ENCODE data around the gene HIRA.
"Not testable (repeated sequence)": the region's sequence is repeated elsewhere in the genome, so short reads cannot be mapped to it uniquely, and the experiment has no call there.

HIRA gene

DNA sequence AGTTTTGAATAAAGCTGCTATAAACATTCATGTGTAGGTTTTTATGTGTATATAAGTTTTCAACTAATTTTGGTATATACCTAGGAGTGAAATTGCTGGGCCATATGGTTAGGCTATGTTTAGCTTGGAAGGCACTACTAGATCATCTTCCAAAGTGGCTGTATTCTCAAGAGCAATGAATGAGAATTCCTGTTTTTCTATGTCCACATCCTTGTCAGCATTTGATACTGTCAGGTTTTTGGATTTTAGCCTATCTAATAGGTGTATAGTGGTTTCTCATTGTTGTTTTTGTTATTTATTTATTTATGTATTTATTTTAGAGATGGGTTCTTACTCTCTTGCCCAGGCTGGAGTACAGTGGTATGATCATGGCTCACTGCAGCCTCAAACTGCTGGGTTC, 113.7 kb downstream of the HIRA start:
- no peak for DNase-seq (ENCODE audit: low read depth)
- H3K4me3 ChIP-seq (ENCODE audit: low read depth, low read length): no peak overlapping the region
- TF ChIP-seq, protein P1, sequence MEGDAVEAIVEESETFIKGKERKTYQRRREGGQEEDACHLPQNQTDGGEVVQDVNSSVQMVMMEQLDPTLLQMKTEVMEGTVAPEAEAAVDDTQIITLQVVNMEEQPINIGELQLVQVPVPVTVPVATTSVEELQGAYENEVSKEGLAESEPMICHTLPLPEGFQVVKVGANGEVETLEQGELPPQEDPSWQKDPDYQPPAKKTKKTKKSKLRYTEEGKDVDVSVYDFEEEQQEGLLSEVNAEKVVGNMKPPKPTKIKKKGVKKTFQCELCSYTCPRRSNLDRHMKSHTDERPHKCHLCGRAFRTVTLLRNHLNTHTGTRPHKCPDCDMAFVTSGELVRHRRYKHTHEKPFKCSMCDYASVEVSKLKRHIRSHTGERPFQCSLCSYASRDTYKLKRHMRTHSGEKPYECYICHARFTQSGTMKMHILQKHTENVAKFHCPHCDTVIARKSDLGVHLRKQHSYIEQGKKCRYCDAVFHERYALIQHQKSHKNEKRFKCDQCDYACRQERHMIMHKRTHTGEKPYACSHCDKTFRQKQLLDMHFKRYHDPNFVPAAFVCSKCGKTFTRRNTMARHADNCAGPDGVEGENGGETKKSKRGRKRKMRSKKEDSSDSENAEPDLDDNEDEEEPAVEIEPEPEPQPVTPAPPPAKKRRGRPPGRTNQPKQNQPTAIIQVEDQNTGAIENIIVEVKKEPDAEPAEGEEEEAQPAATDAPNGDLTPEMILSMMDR (IDR thresholded peaks at IDR 0.05; ENCODE audit: low read depth, low read length, missing control alignments): no peak

DNA sequence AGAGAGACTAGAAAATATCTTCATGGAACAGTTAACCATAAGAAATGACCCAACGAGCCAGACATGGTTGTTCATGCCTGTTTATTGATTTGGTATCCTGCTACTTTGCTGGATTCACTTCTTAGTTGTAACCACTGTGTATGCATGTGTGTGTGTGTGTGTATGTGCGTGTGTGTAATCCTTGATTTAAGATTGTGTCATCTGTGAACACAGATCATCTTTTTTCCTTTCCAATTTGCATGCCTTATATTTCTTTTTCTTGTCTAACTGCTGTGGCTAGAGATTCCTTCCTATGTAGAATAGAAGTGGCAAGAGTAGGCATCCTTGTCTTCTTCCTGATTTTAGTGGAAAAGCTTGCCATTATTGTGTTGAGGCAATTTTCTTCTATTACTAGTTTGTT, 123.7 kb downstream of the HIRA start:
- TF ChIP-seq, protein P1 (IDR thresholded peaks at IDR 0.05; ENCODE audit: low read depth, low read length, missing control alignments): no peak
- H3K4me3 ChIP-seq (ENCODE audit: low read depth, low read length): no peak overlapping the region
- DNase-seq (ENCODE audit: low read depth): no peak

DNA sequence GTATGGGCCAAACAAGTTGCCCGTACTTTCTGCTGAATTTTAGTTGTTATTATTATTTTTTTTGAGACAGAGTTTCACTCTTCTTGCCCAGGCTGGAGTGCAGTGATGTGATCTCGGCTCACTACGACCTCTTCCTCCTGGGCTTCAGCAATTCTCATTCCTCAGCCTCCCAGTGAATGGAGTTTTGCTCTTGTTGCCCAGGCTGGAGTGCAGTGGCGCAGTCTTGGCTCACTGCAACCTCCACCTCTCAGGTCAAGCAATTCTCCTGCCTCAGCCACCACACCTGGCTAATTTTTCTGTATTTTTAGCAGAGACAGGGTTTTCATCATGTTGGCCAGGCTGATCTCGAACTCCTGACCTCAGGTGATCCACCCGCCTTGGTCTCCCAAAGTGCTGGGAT, 125.0 kb downstream of the HIRA start:
- H3K4me3 ChIP-seq (ENCODE audit: low read depth, low read length); DNase-seq (ENCODE audit: low read depth): not testable (repeated sequence)

DNA sequence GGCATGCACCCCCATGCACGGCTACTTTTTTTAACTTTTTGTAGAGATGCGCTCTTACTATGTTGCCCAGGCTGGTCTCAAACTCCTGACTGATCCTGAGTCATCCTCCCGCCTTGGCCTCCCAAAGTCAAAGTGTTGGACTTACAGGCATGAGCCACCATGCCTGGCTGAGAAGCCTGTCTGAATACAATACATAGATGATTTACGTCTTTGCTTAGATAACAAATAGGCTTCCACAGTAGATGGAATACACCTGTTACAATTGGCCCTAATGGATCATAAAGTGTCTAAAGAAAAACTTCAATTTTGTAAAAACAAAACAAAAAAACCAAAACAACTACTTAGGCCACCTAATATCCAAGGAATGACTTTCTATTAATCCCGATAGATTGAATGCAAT, 127.0 kb downstream of the HIRA start:
- TF ChIP-seq, protein P1 (IDR thresholded peaks at IDR 0.05; ENCODE audit: low read depth, low read length, missing control alignments): no peak
- H3K4me3 ChIP-seq (ENCODE audit: low read depth, low read length): no peak overlapping the region
- DNase-seq (ENCODE audit: low read depth): no peak

DNA sequence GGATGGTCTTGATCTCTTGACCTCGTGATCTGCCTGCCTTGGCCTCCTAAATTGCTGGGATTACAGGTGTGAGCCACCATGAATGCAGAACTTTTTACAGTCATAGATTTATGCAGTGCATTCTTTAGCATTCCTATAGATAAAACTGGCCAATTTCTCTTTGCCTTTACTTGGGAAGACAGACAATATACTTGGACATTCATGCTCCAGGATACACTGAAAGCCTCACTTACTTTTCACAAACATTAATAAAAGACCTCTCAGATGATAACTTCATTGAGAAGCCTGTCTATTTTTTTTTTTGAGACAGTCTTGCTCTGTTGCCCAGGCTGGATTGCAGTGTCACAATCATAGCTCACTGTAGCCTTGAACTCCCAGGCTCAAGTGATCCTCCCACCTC, 127.7 kb downstream of the HIRA start:
- DNase-seq (ENCODE audit: low read depth): no peak
- H3K4me3 ChIP-seq (ENCODE audit: low read depth, low read length): no peak overlapping the region
- TF ChIP-seq, protein P1 (IDR thresholded peaks at IDR 0.05; ENCODE audit: low read depth, low read length, missing control alignments): no peak

DNA sequence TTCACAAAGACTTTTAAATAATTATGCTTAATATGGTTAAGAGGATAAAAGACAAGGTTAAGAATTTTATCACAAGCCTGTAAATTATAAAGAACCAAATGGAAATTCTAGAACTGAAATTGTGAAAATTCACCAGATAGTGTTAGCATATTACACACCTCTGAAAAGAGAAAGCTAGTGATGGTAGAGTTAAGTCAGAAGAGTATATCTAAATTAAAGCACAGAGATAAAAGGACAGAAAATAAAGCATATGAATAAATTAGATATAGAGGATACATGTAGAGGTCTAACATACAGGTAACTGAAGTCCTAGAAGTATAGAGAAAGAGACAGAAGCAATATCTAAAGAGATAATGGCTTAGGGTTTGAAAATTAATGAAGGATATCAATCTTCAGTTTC, 135.8 kb downstream of the HIRA start:
- DNase-seq (ENCODE audit: low read depth): no peak
- TF ChIP-seq, protein P1 (IDR thresholded peaks at IDR 0.05; ENCODE audit: low read depth, low read length, missing control alignments): no peak
- no peak overlapping the region for H3K4me3 ChIP-seq (ENCODE audit: low read depth, low read length)

DNA sequence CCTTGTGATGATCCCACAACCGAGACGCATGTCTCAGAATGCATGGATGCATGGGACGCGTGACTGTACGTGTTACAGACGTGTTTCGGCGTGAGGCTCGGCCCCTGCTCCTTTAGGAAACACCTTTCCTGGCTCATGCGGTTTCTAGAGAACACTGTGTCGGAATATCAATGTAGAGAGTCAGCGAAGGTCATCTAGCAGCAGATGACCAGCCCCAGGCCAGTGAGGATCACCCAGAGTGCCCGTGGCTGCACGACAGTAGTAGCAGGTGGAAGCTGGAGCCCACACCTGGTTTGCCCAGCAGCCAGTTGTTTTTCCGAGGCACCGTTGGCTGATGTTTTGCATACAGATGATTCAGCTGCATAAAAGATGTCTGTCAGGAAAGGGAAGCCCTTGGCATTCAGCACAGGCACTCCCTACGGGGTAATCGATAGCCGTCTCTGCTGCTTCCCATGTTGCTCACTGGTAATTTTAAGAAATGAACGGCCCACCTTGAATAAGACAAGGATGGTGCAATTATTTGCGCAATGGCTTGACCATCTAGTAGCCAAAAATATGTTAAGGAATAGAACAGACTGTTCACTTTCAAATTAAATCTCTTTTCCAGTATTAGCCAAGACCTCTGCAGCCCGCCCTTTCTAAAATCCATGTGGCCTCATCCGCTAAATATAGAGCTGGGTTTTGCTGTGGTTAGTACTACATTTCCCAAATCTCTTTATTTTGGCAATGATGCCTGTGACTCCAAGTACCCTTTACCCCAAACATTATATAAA, 138.9 kb downstream of the HIRA start:
- DNase-seq (ENCODE audit: low read depth): no peak
- TF ChIP-seq, protein P1 (IDR thresholded peaks at IDR 0.05; ENCODE audit: low read depth, low read length, missing control alignments): no peak
- H3K4me3 ChIP-seq (ENCODE audit: low read depth, low read length): peak overlapping the region; percentile 74
